Breast epithelium (tissue), 4 donors: Measurements from ENCODE around the gene CAPN15. TPM values are rescaled to one million over a fixed set of nuclear protein-coding genes. Genes with fewer than 3 reads are reported as not detected.

Source experiments
- DNase-seq, 2 donors: peaks; one replicate each; pipeline ENCODE4 v3.0.0-alpha.2; 2019; ENCODE audit warnings: low spot score in 2 of 2
- H3K27ac ChIP-seq, 2 donors: fragments of 200-600 bp; sonication (generic) in 1 of 2; one replicate each; pipeline ENCODE4 v1.5.1; 2016 to 2019; ENCODE audit warnings: mild to moderate bottlenecking in 1 of 2
- H3K27me3 ChIP-seq, 2 donors: fragments of 200-600 bp; sonication (generic) in 1 of 2; one replicate each; pipeline versions ENCODE4 v1.5.1 to v1.6.0; 2017 to 2019; ENCODE audit warnings: control low read depth in 1 of 2, mild to moderate bottlenecking in 1 of 2
- H3K36me3 ChIP-seq: fragments of 200-600 bp; one replicate; pipeline ENCODE4 v1.5.1; 2019
- H3K4me1 ChIP-seq, 2 donors: fragments of 200-600 bp; sonication (generic); one replicate each; pipeline ENCODE4 v1.5.1; 2016 to 2019; ENCODE audit warnings: control low read depth in 1 of 2
- H3K4me3 ChIP-seq, 3 donors: fragments of 200-600 bp; sonication (generic); 1 replicate in 2 of 3; 2 replicates in 1 of 3; pipeline ENCODE4 v1.5.1; 2016 to 2019; ENCODE audit warnings: mild to moderate bottlenecking in 3 of 3, moderate library complexity in 2 of 3
- H3K9me3 ChIP-seq, 2 donors: fragments of 200-600 bp; sonication (generic) in 1 of 2; one replicate each; pipeline ENCODE4 v1.5.1; 2016 to 2019; ENCODE audit warnings: control low read depth in 1 of 2
- CTCF ChIP-seq, 3 donors: fragments of 450-650 bp; IDR thresholded peaks; one replicate each; pipeline ENCODE4 v1.5.1; 2016 to 2017; ENCODE audit warnings: antibody characterized with exemption in 3 of 3, mild to moderate bottlenecking in 3 of 3, moderate library complexity in 3 of 3
- POLR2A ChIP-seq: fragments of 450-650 bp; IDR thresholded peaks from one replicate; pipeline ENCODE4 v1.6.1; 2016; ENCODE audit warnings: antibody characterized with exemption, mild to moderate bottlenecking, moderate library complexity
- POLR2AphosphoS5 ChIP-seq, 3 donors: sonication (generic); formaldehyde crosslinking; IDR thresholded peaks; one replicate each; pipeline ENCODE4 v1.6.1; 2017; ENCODE audit warnings: antibody characterized with exemption in 3 of 3
- intact Hi-C: fragments of 100-400 bp; cut with DNase I; formaldehyde crosslinking; loops from one replicate; pipeline ENCODE4 v1.15.1; 2023; ENCODE audit warnings: low total_unique reads
- total RNA-seq, 3 donors: library from RNA; depleted of rRNA; stranded (reverse); fragments of >200 nt; gene quantifications; one replicate each; pipeline ENCODE4 v1.1.0, GENCODE V29; 2016

CAPN15 gene
- total RNA-seq, 3 donors from 2014 or later, result 15.4 to 27.2 (median 15.5) TPM

GRCh38 chr16:592518-593306 is 65.2 kb downstream of the CAPN15 start:
- peak in 1 of 2 donors; percentile 82 for DNase-seq
- Histone ChIP-seq H3K9me3 (no peaks in the 10 kb centered on the region), H3K4me3 (peak overlapping the region in 2 of 3 donors; percentile 53 to 69), H3K27ac (peak overlapping the region; percentile 81 to 89), H3K36me3 (no peaks in the 10 kb centered on the region), H3K27me3 (no peaks in the 10 kb centered on the region), H3K4me1 (peaks cover 9 to 32% of the 10 kb centered on the region in 2 donors)
- intact Hi-C loops, result no loop called here
- TF ChIP-seq CTCF (IDR thresholded peaks at IDR 0.05), result peak in 2 of 3 donors; percentile 29 to 43
- TF ChIP-seq POLR2AphosphoS5 (IDR thresholded peaks at IDR 0.05), result peak; percentile 27 to 77 (median 34)
- no peak for TF ChIP-seq POLR2A

GRCh38 chr16:593406-593805 is 65.9 kb downstream of the CAPN15 start:
- Histone ChIP-seq H3K27me3 (no peaks in the 10 kb centered on the region), H3K27ac (peak overlapping the region; percentile 81 to 89), H3K9me3 (no peaks in the 10 kb centered on the region), H3K36me3 (no peaks in the 10 kb centered on the region), H3K4me1 (peaks cover 6 to 25% of the 10 kb centered on the region in 2 donors), H3K4me3 (peak overlapping the region in 2 of 3 donors; percentile 53 to 69)
- DNase-seq, result peak; percentile 70 to 75
- intact Hi-C loops, result no loop called here
- TF ChIP-seq CTCF (IDR thresholded peaks at IDR 0.05), result no peak
- peak in 1 of 3 donors; percentile 56 for TF ChIP-seq POLR2AphosphoS5 (IDR thresholded peaks at IDR 0.05)

GRCh38 chr16:593807-594206 is 66.3 kb downstream of the CAPN15 start:
- Histone ChIP-seq H3K4me1 (peaks cover 6 to 24% of the 10 kb centered on the region in 2 donors), H3K4me3 (peak overlapping the region in 2 of 3 donors; percentile 53 to 69), H3K9me3 (no peaks in the 10 kb centered on the region), H3K36me3 (no peaks in the 10 kb centered on the region), H3K27ac (peak overlapping the region; percentile 64 to 81), H3K27me3 (no peaks in the 10 kb centered on the region)
- intact Hi-C loops, result no loop called here
- TF ChIP-seq POLR2A (no peak), CTCF (IDR thresholded peaks at IDR 0.05) (peak in 1 of 3 donors; percentile 16)
- DNase-seq, result no peak

- Histone ChIP-seq H3K27ac (no peak overlapping the region), H3K4me3 (no peak overlapping the region), H3K9me3 (no peaks in the 10 kb centered on the region), H3K4me1 (peaks cover 6 to 24% of the 10 kb centered on the region in 2 donors), H3K27me3 (no peaks in the 10 kb centered on the region), H3K36me3 (no peaks in the 10 kb centered on the region)
- TF ChIP-seq POLR2AphosphoS5 (IDR thresholded peaks at IDR 0.05) (no peak), CTCF (IDR thresholded peaks at IDR 0.05) (no peak), POLR2A (no peak)
- intact Hi-C loops, result no loop called here
- DNase-seq, result no peak
These were observed 67.6 kb downstream of the CAPN15 start for GRCh38 chr16:595094-595528.

GRCh38 chr16:595942-596735 is 68.6 kb downstream of the CAPN15 start:
- Histone ChIP-seq H3K4me3 (no peak overlapping the region), H3K4me1 (peaks cover 6 to 24% of the 10 kb centered on the region in 2 donors), H3K36me3 (no peaks in the 10 kb centered on the region), H3K27me3 (no peaks in the 10 kb centered on the region), H3K27ac (no peak overlapping the region), H3K9me3 (no peaks in the 10 kb centered on the region)
- TF ChIP-seq POLR2AphosphoS5 (IDR thresholded peaks at IDR 0.05) (no peak), POLR2A (no peak), CTCF (IDR thresholded peaks at IDR 0.05) (no peak)
- intact Hi-C loops, result no loop called here
- no peak for DNase-seq
